GM12878 (cell line): ENCODE data around the gene RPS19BP1. TPM values are rescaled to one million over a fixed set of nuclear protein-coding genes. Genes with fewer than 3 reads are reported as not detected.

Experiments used
- ATAC-seq: fragments of 200-7000 bp; cut with Tn5 transposase; 3 replicates; pipeline ENCODE4 v1.9.1; 2020; ENCODE audit warnings: mild to moderate bottlenecking, moderate library complexity
- BruUV-seq: library from RNA; stranded (reverse); fragments of 400-500 nt; replicated peaks from 2 replicates; lab custom pipeline; 2021; lab: Mats Ljungman, UMichigan
- CTCF ChIA-PET: fragments of 300-600 bp; sonication (Branson Sonifier 250); formaldehyde crosslinking; extraction: SDS; loops from one replicate; lab custom pipeline; 2021; ENCODE audit warnings: inconsistent platforms; lab: Yijun Ruan, JAX
- POLR2A ChIA-PET: fragments of 350-600 bp; formaldehyde crosslinking; extraction: SDS; loops from one replicate; lab custom pipeline; 2021; ENCODE audit warnings: inconsistent platforms; lab: Charles Lee
- RAD21 ChIA-PET: fragments of 300-600 bp; sonication (Branson Sonifier 250); formaldehyde crosslinking; loops from one replicate; lab custom pipeline; 2023; ENCODE audit warnings: antibody characterized with exemption; ENCODE audit not compliant: unreplicated experiment; lab: Charles Lee
- SMC1A ChIA-PET: fragments of 300-600 bp; sonication (Branson Sonifier 250); formaldehyde crosslinking; loops from one replicate; lab custom pipeline; 2023; ENCODE audit not compliant: unreplicated experiment, uncharacterized antibody; lab: Charles Lee
- DNase-seq: peaks from one replicate; pipeline ENCODE4 v3.0.0-alpha.2; 2011; ENCODE audit warnings: low read depth, low spot score
- FAIRE-seq: peaks from 3 replicates; lab custom pipeline; 2011; peaks lifted over from hg19 to GRCh38; lab: Jason Lieb, UNC
- H2AFZ ChIP-seq: 2 replicates; pipeline ENCODE4 v1.6.0; 2011; ENCODE audit warnings: low read depth, low read length, control low read depth; ENCODE audit not compliant: control insufficient read depth
- H3K27ac ChIP-seq: 2 replicates; pipeline ENCODE4 v1.5.1; 2011; ENCODE audit warnings: control low read depth; ENCODE audit not compliant: control insufficient read depth, insufficient read depth
- H3K27me3 ChIP-seq, 2 experiments: replicated peaks in 1 of 2; 2 replicates each; pipeline versions ENCODE4 v1.6.0 to v1.6.1; 2011; ENCODE audit warnings: low read length in 1 of 2; ENCODE audit not compliant: control insufficient read depth in 2 of 2, insufficient read depth in 2 of 2
- H3K36me3 ChIP-seq, 2 experiments: 2 replicates each; pipeline ENCODE4 v1.5.1; 2011; ENCODE audit warnings: low read length in 1 of 2; ENCODE audit not compliant: control insufficient read depth in 2 of 2, insufficient read depth in 2 of 2
- H3K4me1 ChIP-seq: 2 replicates; pipeline ENCODE4 v1.6.1; 2011; ENCODE audit warnings: mild to moderate bottlenecking, low read length, moderate library complexity, mixed read lengths; ENCODE audit not compliant: control insufficient read depth, insufficient read depth
- H3K4me2 ChIP-seq: 2 replicates; pipeline ENCODE4 v1.6.0; 2011; ENCODE audit warnings: control low read depth; ENCODE audit not compliant: control insufficient read depth, insufficient read depth
- H3K4me3 ChIP-seq: fragments of 200-600 bp; sonication (generic); 2 replicates; pipeline ENCODE4 v1.5.1; 2016
- H3K79me2 ChIP-seq: 2 replicates; pipeline ENCODE4 v1.6.0; 2011; ENCODE audit warnings: low read length; ENCODE audit not compliant: control insufficient read depth, insufficient read depth
- H3K9ac ChIP-seq: 2 replicates; pipeline ENCODE4 v1.8.0; 2011; ENCODE audit warnings: low read length, control low read depth, mixed read lengths; ENCODE audit not compliant: control insufficient read depth, insufficient read depth
- H3K9me3 ChIP-seq: replicated peaks from 3 replicates; pipeline ENCODE4 v1.5.1; 2011; ENCODE audit warnings: mild to moderate bottlenecking, low read length; ENCODE audit not compliant: control insufficient read depth, insufficient read depth
- H4K20me1 ChIP-seq: 2 replicates; pipeline ENCODE4 v1.6.0; 2011; ENCODE audit not compliant: control insufficient read depth, insufficient read depth
- BACH1 ChIP-seq: fragments of 450-650 bp; IDR thresholded peaks from 2 replicates; pipeline ENCODE4 v1.6.1; 2017; ENCODE audit warnings: mild to moderate bottlenecking, borderline replicate concordance
- EGR1 ChIP-seq, 2 experiments: IDR thresholded peaks; 1 replicate in 1 of 2; 2 replicates in 1 of 2; pipeline ENCODE4 v1.6.1; 2011 to 2012; ENCODE audit warnings: low read depth in 2 of 2, low read length in 2 of 2, borderline replicate concordance in 1 of 2, mild to moderate bottlenecking in 1 of 2, moderate library complexity in 1 of 2
- FOS ChIP-seq: IDR thresholded peaks from 3 replicates; pipeline ENCODE4 v1.6.1; 2011; ENCODE audit warnings: borderline replicate concordance; ENCODE audit not compliant: insufficient read length; ENCODE audit errors: extremely low read depth
- HDAC6 ChIP-seq: fragments of 200-600 bp; sonication (generic); IDR thresholded peaks from one replicate; pipeline ENCODE4 v1.8.0; 2017; ENCODE audit warnings: antibody characterized with exemption; ENCODE audit not compliant: unreplicated experiment
- NKRF ChIP-seq: fragments of 450-650 bp; conservative IDR thresholded peaks from 2 replicates; pipeline ENCODE4 v1.6.1; 2017; ENCODE audit warnings: mild to moderate bottlenecking, moderate library complexity
- RFX5 ChIP-seq: IDR thresholded peaks from 2 replicates; pipeline ENCODE4 v1.6.1; 2011; ENCODE audit warnings: low read depth, low read length, improper control_type of control experiment
- SIX5 ChIP-seq: IDR thresholded peaks from 2 replicates; pipeline ENCODE4 v1.6.1; 2011; ENCODE audit warnings: mild to moderate bottlenecking, low read depth, low read length, moderate library complexity; ENCODE audit not compliant: severe bottlenecking
- YBX1 ChIP-seq: fragments of 450-650 bp; IDR thresholded peaks from 2 replicates; pipeline ENCODE4 v1.6.1; 2016; ENCODE audit warnings: antibody characterized with exemption
- WGBS: methylation state at CpG from one replicate; pipeline ENCODE4 v1.1.6; 2016; ENCODE audit warnings: low lambda C conversion rate; ENCODE audit not compliant: insufficient replicate concordance, insufficient coverage; ENCODE audit errors: missing lambda C conversion rate; 5-methylcytosine and 5-hydroxymethylcytosine counted together
- in situ Hi-C: fragments of 300-500 bp; cut with MboI; formaldehyde crosslinking; loops from 9 replicates; pipeline ENCODE4 v1.14.3; 2018; ENCODE audit warnings: mixed read lengths
- intact Hi-C: fragments of 100-400 bp; cut with micrococcal nuclease; formaldehyde crosslinking; loops from one replicate; pipeline ENCODE4 v1.14.2; 2022; ENCODE audit not compliant: unreplicated experiment
- polyA plus RNA-seq, 11 experiments: library from polyadenylated mRNA; depleted of rRNA in 4 of 11; unstranded in 6 of 11; stranded (reverse) in 5 of 11; fragments of >200 nt; fragmentation: Nextera tagmentation in 4 of 11; fragmentation: Illumina TruSeq in 1 of 11; extraction: Ambion mirVana in 4 of 11; extraction: Trizol in 1 of 11; gene quantifications; 1 replicate in 1 of 11; 2 replicates in 10 of 11; pipeline versions ENCODE4 v1.2.1 to v1.2.3, GENCODE V29; 2011 to 2016; ENCODE audit warnings: inconsistent platforms in 2 of 11, missing spikeins in 2 of 11, low read depth in 1 of 11
- total RNA-seq, 4 experiments: library from RNA; depleted of rRNA in 3 of 4; stranded (reverse); fragments of >200 nt in 3 of 4; fragmentation: Illumina TruSeq in 1 of 4; extraction: Trizol in 1 of 4; gene quantifications; 2 replicates each; pipeline versions ENCODE4 v1.2.1 to v1.2.3, GENCODE V29; 2013 to 2021
- TF ChIP-seq, protein P1 (sequence below): IDR thresholded peaks from 2 replicates; pipeline ENCODE4 v1.6.1; 2011; ENCODE audit warnings: low read depth, low read length, improper control_type of control experiment, borderline replicate concordance
- TF ChIP-seq, protein P2 (sequence below): IDR thresholded peaks from 2 replicates; pipeline ENCODE4 v1.6.1; 2012; ENCODE audit warnings: mild to moderate bottlenecking, low read depth, low read length
- TF ChIP-seq, protein P3 (sequence below): fragments of 450-650 bp; IDR thresholded peaks from 2 replicates; pipeline ENCODE4 v1.6.1; 2018; ENCODE audit warnings: borderline replicate concordance, mild to moderate bottlenecking; ENCODE audit not compliant: partially characterized antibody
- TF ChIP-seq, protein P4 (sequence below): IDR thresholded peaks from 2 replicates; pipeline ENCODE4 v1.6.1; 2012; ENCODE audit warnings: low read depth, low read length, improper control_type of control experiment

Gene RPS19BP1
- total and polyA plus RNA-seq, 10 of the 15 experiments (the other 5 are each of a cell fraction or from before 2014, with no cell fraction given) = 2.7 to 206 (median 78.6) TPM

- no peaks in the 10 kb centered on the region for H3K9me3 ChIP-seq
- no peak for DNase-seq
- H3K79me2 ChIP-seq = no peaks in the 10 kb centered on the region
- H4K20me1 ChIP-seq = no peaks in the 10 kb centered on the region
- ChIA-PET CTCF (interaction anchor here (14.5 kb wide), 1 partner anchor 476 kb away, joined by 157 read pairs; no protein-coding TSS in a partner anchor), RAD21 (no interaction called here), POLR2A (no interaction called here), SMC1A (no interaction called here)
- H3K4me3 ChIP-seq = no peak overlapping the region
- ATAC-seq = no peak
- no peak overlapping the region for H3K27ac ChIP-seq
- FAIRE-seq = no peak
- intact Hi-C loops = no loop called here
- no peaks in the 10 kb centered on the region for H3K4me1 ChIP-seq
- H3K36me3 ChIP-seq = no peaks in the 10 kb centered on the region
- H3K9ac ChIP-seq = no peak overlapping the region
- no TSS peak for BruUV-seq
- in situ Hi-C loops = no loop called here
- peaks cover 3 to 4% of the 10 kb centered on the region in 2 experiments; a peak in 2 of 4 replicates for H3K27me3 ChIP-seq
- H3K4me2 ChIP-seq = no peak overlapping the region
- WGBS = 0% methylated on average over 5 of the region's 5 CpGs
- H2AFZ ChIP-seq = no peak overlapping the region
- TF ChIP-seq, protein P1, sequence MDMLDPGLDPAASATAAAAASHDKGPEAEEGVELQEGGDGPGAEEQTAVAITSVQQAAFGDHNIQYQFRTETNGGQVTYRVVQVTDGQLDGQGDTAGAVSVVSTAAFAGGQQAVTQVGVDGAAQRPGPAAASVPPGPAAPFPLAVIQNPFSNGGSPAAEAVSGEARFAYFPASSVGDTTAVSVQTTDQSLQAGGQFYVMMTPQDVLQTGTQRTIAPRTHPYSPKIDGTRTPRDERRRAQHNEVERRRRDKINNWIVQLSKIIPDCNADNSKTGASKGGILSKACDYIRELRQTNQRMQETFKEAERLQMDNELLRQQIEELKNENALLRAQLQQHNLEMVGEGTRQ = no peak
- no peak for TF ChIP-seq HDAC6
- no peak for TF ChIP-seq RFX5
- TF ChIP-seq NKRF = no peak
- TF ChIP-seq, protein P2, sequence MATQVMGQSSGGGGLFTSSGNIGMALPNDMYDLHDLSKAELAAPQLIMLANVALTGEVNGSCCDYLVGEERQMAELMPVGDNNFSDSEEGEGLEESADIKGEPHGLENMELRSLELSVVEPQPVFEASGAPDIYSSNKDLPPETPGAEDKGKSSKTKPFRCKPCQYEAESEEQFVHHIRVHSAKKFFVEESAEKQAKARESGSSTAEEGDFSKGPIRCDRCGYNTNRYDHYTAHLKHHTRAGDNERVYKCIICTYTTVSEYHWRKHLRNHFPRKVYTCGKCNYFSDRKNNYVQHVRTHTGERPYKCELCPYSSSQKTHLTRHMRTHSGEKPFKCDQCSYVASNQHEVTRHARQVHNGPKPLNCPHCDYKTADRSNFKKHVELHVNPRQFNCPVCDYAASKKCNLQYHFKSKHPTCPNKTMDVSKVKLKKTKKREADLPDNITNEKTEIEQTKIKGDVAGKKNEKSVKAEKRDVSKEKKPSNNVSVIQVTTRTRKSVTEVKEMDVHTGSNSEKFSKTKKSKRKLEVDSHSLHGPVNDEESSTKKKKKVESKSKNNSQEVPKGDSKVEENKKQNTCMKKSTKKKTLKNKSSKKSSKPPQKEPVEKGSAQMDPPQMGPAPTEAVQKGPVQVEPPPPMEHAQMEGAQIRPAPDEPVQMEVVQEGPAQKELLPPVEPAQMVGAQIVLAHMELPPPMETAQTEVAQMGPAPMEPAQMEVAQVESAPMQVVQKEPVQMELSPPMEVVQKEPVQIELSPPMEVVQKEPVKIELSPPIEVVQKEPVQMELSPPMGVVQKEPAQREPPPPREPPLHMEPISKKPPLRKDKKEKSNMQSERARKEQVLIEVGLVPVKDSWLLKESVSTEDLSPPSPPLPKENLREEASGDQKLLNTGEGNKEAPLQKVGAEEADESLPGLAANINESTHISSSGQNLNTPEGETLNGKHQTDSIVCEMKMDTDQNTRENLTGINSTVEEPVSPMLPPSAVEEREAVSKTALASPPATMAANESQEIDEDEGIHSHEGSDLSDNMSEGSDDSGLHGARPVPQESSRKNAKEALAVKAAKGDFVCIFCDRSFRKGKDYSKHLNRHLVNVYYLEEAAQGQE = no peak
- TF ChIP-seq FOS = no peak
- TF ChIP-seq, protein P3, sequence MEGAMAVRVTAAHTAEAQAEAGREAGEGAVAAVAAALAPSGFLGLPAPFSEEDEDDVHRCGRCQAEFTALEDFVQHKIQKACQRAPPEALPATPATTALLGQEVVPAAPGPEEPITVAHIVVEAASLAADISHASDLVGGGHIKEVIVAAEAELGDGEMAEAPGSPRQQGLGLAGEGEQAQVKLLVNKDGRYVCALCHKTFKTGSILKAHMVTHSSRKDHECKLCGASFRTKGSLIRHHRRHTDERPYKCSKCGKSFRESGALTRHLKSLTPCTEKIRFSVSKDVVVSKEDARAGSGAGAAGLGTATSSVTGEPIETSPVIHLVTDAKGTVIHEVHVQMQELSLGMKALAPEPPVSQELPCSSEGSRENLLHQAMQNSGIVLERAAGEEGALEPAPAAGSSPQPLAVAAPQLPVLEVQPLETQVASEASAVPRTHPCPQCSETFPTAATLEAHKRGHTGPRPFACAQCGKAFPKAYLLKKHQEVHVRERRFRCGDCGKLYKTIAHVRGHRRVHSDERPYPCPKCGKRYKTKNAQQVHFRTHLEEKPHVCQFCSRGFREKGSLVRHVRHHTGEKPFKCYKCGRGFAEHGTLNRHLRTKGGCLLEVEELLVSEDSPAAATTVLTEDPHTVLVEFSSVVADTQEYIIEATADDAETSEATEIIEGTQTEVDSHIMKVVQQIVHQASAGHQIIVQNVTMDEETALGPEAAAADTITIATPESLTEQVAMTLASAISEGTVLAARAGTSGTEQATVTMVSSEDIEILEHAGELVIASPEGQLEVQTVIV = no peak
- TF ChIP-seq, protein P4, sequence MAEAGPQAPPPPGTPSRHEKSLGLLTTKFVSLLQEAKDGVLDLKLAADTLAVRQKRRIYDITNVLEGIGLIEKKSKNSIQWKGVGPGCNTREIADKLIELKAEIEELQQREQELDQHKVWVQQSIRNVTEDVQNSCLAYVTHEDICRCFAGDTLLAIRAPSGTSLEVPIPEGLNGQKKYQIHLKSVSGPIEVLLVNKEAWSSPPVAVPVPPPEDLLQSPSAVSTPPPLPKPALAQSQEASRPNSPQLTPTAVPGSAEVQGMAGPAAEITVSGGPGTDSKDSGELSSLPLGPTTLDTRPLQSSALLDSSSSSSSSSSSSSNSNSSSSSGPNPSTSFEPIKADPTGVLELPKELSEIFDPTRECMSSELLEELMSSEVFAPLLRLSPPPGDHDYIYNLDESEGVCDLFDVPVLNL = no peak
- no peak for TF ChIP-seq SIX5
- no peak for TF ChIP-seq EGR1 (IDR thresholded peaks at IDR 0.05; ENCODE audit: borderline replicate concordance in 1 of 2, low read depth in 2 of 2, low read length in 2 of 2)
- no peak for TF ChIP-seq YBX1
- TF ChIP-seq BACH1 = no peak
Measured at GRCh38 chr22:39546889-39547586, 14.5 kb upstream of the RPS19BP1 start.
